GM19324 (cell line): Measurements from ENCODE around the gene ZNF91.
"Not testable (repeated sequence)": the region's sequence is repeated elsewhere in the genome, so short reads cannot be mapped to it uniquely, and the experiment has no call there.

Experiments used
- ATAC-seq: cut with Tn5 transposase; IDR thresholded peaks from one replicate; pipeline ENCODE4 v1.9.1; 2021; ENCODE audit warnings: mild to moderate bottlenecking, moderate library complexity; ENCODE audit not compliant: unreplicated experiment, low FRiP score

The ZNF91 gene

DNA sequence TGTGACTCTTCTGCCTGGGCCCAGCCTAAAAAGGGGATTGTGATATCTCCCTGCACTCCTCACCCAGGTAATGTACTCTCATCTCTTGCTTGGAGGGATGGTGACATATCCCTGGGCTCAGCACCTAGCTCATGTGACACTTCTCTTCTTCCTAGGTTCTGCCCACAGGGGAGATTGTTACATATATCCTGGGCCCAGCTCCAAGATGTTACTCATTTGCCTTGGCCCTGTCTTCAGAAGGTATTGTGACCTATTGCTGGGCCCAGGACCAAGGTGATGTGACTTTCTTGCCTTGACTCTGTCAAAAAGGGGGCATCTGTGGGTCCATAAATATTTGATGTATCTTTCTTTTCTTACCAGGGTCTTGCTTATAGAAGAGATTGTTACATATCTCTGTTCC is 73.9 kb downstream of the ZNF91 start:
- not testable (repeated sequence) for ATAC-seq

DNA sequence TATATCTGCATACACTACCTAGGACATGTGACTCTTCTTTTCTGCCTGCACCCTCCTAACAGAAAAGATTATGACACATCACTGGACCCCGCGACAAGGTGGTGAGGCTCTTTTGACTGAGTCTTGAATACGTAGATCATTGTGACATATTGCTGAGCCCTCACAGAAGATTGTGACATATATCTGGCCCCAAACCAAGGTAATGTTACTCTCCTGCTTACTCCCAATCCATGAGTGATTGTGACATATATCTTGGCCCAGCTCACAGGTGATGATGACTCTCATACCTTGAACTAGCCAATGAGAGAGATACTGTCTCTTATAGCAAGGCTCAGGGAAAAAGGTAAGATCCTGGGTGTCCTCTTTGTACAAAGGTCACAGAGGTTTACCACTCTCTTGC is 75.7 kb downstream of the ZNF91 start:
- ATAC-seq = not testable (repeated sequence)

DNA sequence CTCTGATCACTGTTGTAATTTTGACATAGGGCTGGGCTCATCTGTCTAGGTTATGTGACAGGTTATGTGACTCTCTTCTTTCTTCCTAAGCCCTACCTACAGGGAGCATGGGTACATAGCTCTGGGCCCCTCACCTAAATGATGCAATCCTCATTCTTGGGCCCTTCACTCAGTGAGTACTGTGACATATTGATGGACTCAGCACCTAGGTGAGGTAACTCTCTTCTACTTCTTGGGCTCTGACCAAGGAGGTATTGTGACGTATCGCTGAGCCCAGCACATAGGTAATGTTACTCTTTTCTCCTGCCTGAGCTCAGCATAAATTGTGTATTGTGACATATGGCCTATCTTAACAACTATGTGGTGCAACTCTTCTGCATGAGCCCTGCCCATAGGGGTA is 76.3 kb downstream of the ZNF91 start:
- ATAC-seq = not testable (repeated sequence)

DNA sequence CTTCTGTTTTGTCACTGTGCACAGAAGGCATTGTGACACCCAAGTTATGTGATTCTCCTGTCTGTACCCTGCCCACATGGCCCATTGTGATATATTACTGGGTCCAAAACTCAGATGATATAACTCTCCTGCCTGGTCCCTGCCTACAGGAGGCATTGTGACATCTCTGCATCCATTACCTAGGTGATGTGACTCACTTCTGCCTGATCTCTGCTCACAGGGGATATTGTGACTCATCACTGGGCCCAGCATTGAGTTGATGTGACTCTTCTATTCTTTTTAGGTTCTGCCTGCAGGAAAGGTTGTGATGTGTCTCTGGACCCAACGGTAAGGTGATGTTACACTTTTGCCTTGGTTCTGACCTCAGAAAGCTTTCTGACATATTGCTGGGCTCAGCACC is 77.1 kb downstream of the ZNF91 start:
- ATAC-seq = no peak

DNA sequence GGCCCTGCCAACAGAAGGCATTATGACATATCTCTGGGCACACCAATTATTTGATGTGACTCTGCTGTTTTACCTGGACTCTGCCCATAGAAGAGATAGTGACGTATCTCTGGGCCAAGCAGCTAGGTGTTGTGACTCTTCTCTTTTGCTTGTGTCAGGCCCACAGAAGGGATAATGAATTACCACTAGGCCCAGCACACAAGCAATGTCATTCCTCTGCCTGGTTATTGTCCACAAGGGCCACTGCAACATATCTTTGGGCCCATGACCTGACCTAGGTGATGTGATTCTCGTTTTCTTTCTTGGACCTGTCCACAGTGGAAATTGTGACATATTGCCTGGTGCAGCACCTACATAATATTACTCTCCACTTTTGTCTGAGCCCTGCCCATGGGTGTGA is 80.0 kb downstream of the ZNF91 start:
- no peak for ATAC-seq

DNA sequence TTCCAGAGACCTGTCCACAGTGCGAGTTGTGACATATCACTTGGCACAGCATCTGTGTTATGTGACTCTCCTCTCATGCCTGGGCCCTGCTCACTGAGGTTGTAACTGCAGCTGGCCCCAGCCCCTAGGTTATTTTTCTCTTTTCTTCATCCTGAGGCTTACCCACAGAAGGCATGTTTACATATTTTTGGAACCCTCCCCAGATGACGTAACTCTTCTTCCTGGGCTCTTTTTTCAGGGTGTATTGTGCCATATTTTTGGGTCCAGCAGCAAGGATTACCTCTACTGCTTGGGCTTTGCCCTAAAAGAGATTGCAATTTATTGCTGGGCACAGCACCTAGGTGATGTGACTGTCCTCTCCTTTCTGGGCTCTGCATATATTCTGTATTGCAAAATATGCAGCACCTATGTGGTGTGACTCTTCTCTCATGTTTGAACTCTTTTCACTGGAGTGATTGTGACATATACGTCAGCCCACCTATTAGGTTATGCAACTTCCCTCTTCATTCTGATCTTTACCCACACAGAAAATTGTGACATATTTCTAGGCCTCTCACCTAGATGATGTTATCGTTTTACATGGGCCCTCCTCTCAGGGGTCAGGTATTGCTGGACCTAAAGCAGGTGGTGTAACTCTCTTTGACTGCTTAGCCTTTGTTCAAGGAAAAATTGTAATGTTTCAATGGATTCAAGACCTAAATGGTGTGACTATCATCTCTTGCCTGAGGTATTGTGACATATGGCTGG is 80.6 kb downstream of the ZNF91 start:
- no peak for ATAC-seq

DNA sequence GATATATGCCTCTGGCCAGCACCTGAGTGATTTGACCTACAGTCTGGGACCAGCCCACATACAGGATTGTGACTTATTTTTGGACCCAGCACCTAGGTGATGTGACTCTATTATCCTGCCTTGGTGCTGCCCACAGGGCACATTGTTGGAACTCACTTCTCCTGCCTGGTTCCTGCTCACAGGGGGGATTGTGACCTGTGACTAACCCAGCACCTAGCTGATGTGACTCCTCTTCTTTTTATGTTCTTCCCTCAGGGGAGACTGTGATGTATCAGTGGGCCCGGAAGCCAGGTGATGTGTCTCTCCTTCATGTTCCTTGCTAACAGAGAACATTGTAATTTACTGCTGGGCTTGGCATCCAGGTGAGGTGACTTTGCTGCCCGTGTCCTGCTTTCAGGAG is 82.1 kb downstream of the ZNF91 start:
- ATAC-seq = no peak

DNA sequence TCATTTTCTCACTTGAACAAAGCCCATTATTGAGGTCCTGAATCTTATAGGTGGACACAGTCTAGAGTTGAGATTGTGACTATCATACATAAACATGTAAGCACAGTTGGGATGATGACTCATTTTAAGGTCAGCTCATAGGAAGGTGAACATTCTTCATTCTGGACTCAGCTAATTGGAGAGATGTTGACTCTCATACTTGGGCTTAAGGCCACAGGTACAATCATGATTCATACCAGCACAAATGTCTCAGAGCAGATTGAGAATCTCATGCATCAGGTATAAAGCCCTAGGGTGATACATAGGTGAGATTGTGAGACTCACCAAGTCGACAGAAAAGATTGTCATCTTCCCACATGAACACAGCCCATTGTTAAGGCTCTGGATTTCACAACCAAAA is 82.8 kb downstream of the ZNF91 start:
- ATAC-seq = no peak

DNA sequence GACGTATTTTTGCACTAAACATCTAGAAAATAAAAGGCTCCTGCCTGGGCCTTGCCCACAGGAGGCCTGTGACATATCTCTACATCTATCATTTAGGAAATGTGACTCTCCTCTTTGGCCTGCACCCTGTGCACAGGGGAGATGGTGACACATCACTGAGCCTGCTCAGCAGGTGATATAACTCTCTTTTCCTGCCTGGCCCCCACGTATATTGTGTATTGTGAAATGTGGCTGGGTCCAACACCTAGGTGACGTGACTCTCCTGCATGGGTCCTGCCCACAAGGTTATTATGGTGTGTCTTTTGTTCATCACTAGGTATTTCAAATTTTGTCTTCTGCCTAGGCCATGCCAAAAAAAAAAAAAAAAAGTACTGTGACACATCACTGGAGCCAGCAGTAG is 83.7 kb downstream of the ZNF91 start:
- ATAC-seq = no peak

DNA sequence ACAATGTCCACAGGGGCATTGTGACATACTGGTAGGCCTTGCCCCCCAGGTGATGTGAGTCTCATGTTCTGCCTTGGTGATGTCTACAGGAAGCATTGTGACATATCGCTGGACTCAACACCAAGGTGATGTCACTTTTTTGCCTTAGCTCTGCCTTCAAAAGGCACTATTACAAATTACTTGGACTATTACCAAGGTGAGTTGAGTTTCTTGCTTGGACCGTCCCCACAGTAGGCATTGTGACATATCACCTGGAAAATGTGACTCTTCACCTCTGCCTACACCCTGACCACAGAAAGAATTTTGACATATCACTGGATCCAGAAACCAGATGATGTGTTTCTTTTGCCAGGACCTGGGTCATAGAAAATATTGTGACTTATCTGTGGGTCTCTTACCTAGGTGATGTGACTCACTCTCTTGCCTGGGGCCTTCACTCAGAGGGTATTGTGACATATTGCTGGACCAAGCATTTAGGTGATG is 84.5 kb downstream of the ZNF91 start:
- ATAC-seq = no peak

DNA sequence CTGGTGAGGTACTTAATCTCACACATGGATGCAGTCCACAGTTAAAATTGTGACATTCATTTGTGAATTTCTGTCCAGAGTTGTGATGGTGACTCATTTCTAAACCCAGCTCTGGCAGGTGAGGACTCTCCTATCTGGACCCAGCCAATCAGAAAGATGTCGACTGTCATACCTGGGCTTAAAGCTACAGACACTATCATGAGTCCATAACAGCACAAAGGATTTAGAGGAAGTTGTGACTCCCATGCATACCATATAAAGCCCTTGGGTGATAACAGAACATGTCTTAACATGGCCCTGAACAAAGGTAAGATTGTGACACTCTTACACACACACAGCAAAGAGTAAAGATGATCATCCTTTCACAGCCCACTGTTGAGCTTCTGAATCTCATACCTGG is 85.3 kb downstream of the ZNF91 start:
- no peak for ATAC-seq

DNA sequence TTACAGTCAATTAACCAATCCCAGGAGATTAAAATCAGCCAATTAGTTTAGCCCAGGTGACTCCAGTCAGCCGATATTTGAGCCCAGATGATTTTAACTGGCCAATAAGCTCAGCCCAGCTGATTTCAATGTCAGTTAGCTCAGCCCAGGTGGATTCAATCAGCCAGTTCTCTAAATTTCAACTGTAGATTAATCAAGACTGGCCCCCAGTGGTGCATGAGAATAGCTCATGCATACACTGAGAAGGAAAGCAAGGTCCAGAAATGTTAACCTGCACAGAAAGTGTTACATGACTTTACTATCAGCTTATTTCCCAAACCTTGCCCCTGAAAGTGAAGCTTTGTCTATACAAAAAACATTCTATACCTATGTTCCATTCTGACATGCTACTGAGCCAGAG is 89.7 kb downstream of the ZNF91 start:
- ATAC-seq = no peak

DNA sequence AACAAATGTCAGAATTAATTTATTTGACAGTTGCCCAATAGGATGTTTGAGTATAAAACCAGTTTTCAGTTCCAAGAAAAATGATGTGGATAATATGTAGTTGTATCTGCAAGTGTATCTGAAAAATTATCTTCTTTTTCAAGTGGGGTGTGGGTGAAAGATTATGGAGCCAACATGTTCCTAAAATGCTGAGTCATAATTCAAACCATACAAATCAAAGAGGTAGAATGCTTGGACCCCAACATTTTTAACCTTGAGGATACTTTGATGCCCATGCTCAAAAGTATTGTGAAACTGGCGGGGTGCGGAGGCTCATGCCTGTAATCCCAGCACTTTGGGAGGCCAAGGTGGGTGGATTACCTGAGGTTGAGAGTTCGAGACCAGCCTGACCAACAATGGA is 91.0 kb downstream of the ZNF91 start:
- no peak for ATAC-seq

DNA sequence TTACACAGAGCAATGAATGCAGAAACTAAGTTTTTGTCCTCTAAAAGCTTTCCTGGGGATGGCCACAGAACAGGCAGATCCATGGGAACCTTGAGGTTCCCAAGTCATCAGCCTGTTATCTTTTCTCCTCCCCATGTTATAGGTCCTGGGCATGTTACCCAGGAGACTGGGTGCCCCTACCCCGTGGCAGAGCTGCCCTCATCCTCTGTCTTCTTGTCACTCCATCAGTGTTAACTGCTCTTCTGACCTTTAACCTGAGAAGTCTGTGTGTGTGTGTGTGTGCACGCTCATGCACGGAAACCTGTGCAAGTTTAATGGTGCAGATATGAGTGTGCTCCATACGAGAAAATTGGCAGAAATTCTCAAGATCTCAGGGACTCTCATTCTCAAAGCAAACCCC is 101.1 kb downstream of the ZNF91 start:
- no peak for ATAC-seq

DNA sequence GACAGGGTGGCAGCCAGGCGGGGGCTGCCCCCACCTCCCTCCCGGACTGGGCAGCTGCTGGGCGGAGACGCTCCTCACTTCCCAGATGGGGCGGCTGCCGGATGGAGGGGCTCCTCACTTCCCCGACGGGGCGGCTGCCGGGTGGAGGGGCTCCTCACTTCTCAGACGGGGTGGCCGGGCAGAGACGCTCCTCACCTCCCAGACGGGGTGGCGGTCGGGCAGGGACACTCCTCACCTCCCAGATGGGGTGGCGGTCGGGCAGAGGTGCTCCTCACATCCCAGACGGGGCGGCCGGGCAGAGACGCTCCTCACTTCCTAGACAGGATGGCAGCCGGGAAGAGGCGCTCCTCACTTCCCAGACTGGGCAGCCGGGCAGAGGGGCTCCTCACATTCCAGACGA is 105.3 kb downstream of the ZNF91 start:
- not testable (repeated sequence) for ATAC-seq
